Measurements from ENCODE around the gene MTMR1.

GRCh38 chrX:150768132-150768485 lies 74.9 kb downstream of the MTMR1 start:
- TF ChIP-seq RFX5 (IDR thresholded peaks at IDR 0.05; ENCODE audit: low read depth, low read length): no peak
- no peak for TF ChIP-seq USF1 (CRISPR knock-in tag; IDR thresholded peaks at IDR 0.05)
- TF ChIP-seq EP300 (IDR thresholded peaks at IDR 0.05; ENCODE audit: low read length): no peak
